GM21423 (cell line): ENCODE data around the gene SULT2B1.

Experiments
- ATAC-seq: cut with Tn5 transposase; IDR thresholded peaks from one replicate; pipeline ENCODE4 v1.9.1; 2021; ENCODE audit warnings: mild to moderate bottlenecking, moderate library complexity; ENCODE audit not compliant: unreplicated experiment

The SULT2B1 gene

DNA sequence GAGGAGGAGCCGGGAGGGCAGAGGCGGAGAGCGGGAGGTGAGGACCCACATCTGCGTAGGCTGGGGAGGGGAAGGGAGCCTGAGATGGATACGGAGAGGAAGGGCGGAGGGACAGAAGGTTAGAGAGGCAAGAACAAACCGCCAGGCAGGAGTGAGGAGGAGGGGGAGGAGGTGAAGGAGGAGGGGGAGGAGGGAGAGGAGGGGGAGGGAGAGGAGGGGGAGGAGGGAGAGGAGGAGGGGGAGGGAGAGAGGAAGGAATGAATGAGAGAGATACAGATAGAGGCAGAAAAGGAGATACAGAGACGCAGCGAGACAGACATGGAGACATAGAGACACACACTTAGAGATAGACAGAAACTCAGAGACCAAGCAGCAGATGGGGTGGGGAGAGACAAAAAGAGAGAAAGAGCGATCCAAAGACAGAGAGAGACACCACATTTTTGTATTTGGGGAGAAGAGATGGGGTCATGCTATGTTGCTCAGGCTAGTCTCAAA, 94.8 kb downstream of the SULT2B1 start:
- no peak for ATAC-seq

DNA sequence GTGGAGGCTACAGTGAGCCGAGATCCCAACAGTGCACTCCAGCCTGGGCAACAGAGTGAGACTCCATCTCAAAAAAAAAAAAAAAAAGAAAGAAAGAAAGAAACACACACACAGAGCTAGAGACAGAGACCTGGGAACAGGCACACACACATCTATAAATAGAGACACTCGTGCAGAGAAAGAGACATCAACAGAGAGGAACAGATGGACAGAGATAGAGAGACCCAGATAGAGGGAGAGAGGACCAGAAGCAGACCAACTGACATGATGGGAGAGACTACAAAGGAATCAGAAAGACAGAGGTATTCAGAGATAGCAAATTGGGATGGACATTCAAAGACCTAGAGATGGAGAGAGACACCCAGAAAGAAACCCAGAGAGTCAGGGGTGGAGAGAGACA, 96.2 kb downstream of the SULT2B1 start:
- no peak for ATAC-seq
